Endothelial cell (in vitro differentiated cells): ENCODE results near the gene CPNE9. TPM values are rescaled to one million over a fixed set of nuclear protein-coding genes. Genes with fewer than 3 reads are reported as not detected.

Source experiments
- DNase-seq: peaks from one replicate; pipeline ENCODE4 v3.0.0; 2021; ENCODE audit warnings: low spot score
- H3K27ac Mint-ChIP-seq: one replicate; pipeline ENCODE4 v1.8.0; 2021; ENCODE audit warnings: mixed read lengths, inconsistent platforms; ENCODE audit not compliant: unreplicated experiment
- H3K27me3 Mint-ChIP-seq: one replicate; pipeline ENCODE4 v1.8.0; 2021; ENCODE audit warnings: mild to moderate bottlenecking, moderate library complexity, mixed read lengths, inconsistent platforms; ENCODE audit not compliant: unreplicated experiment
- H3K36me3 Mint-ChIP-seq: one replicate; pipeline ENCODE4 v1.8.0; 2021; ENCODE audit warnings: mild to moderate bottlenecking, low read depth, mixed read lengths, inconsistent platforms; ENCODE audit not compliant: unreplicated experiment
- H3K4me1 Mint-ChIP-seq: one replicate; pipeline ENCODE4 v1.8.0; 2021; ENCODE audit warnings: mild to moderate bottlenecking, mixed read lengths, inconsistent platforms; ENCODE audit not compliant: unreplicated experiment
- H3K4me3 Mint-ChIP-seq: one replicate; pipeline ENCODE4 v1.8.0; 2021; ENCODE audit warnings: mild to moderate bottlenecking, mixed read lengths, inconsistent platforms; ENCODE audit not compliant: unreplicated experiment
- H3K9me3 Mint-ChIP-seq: one replicate; pipeline ENCODE4 v1.8.0; 2021; ENCODE audit warnings: mixed read lengths, inconsistent platforms; ENCODE audit not compliant: unreplicated experiment
- CTCF ChIP-seq: fragments of 200-600 bp; sonication (generic); IDR thresholded peaks from one replicate; pipeline ENCODE4 v1.5.0; 2021; ENCODE audit warnings: antibody characterized with exemption; ENCODE audit not compliant: unreplicated experiment
- total RNA-seq: library from RNA; stranded (reverse); fragmentation: NEBNext Ultra II Directional; extraction: Animal tissue kit (Norgen Biotek cat#: 25700); gene quantifications from one replicate; pipeline ENCODE4 v1.2.1, GENCODE V29; 2021; ENCODE audit not compliant: unreplicated experiment

The CPNE9 gene
- total RNA-seq, 1 donor from 2014 or later, result 0.31 TPM

GRCh38 chr3:9697892-9698291 is 5.7 kb upstream of the CPNE9 start:
- H3K27me3 Mint-ChIP-seq, result peaks cover 8% of the 10 kb centered on the region
- DNase-seq, result no peak

GRCh38 chr3:9698293-9698692 is 5.3 kb upstream of the CPNE9 start:
- TF ChIP-seq CTCF, result no peak
- Mint-ChIP-seq H3K27me3 (peaks cover 10% of the 10 kb centered on the region), H3K27ac (no peak overlapping the region), H3K4me1 (peaks cover 3% of the 10 kb centered on the region), H3K36me3 (peaks cover 37% of the 10 kb centered on the region), H3K4me3 (no peak overlapping the region), H3K9me3 (no peaks in the 10 kb centered on the region)
- DNase-seq, result no peak

More at GRCh38 chr3:9697892-9698291, 5.7 kb upstream of the CPNE9 start:
- Mint-ChIP-seq H3K4me3 (no peak overlapping the region), H3K4me1 (peaks cover under 1% of the 10 kb centered on the region), H3K36me3 (peaks cover 39% of the 10 kb centered on the region), H3K9me3 (no peaks in the 10 kb centered on the region), H3K27ac (no peak overlapping the region)
- no peak for TF ChIP-seq CTCF

GRCh38 chr3:9700536-9700935 is 3.1 kb upstream of the CPNE9 start:
- Mint-ChIP-seq H3K36me3 (peaks cover 26% of the 10 kb centered on the region), H3K27ac (no peak overlapping the region), H3K4me1 (peaks cover 3% of the 10 kb centered on the region), H3K27me3 (peaks cover 10% of the 10 kb centered on the region), H3K4me3 (no peak overlapping the region), H3K9me3 (no peaks in the 10 kb centered on the region)
- TF ChIP-seq CTCF, result no peak
- DNase-seq, result no peak

GRCh38 chr3:9701006-9701405 is 2.6 kb upstream of the CPNE9 start:
- H3K4me1 Mint-ChIP-seq, result peaks cover 3% of the 10 kb centered on the region
- no peak overlapping the region for H3K4me3 Mint-ChIP-seq
- H3K27ac Mint-ChIP-seq, result no peak overlapping the region
- peaks cover 26% of the 10 kb centered on the region for H3K36me3 Mint-ChIP-seq
- peaks cover 10% of the 10 kb centered on the region for H3K27me3 Mint-ChIP-seq
- TF ChIP-seq CTCF, result no peak
- H3K9me3 Mint-ChIP-seq, result no peaks in the 10 kb centered on the region
- no peak for DNase-seq

GRCh38 chr3:9701711-9702110 is 1.9 kb upstream of the CPNE9 start:
- H3K4me1 Mint-ChIP-seq, result peaks cover 3% of the 10 kb centered on the region
- peaks cover 10% of the 10 kb centered on the region for H3K27me3 Mint-ChIP-seq
- no peak overlapping the region for H3K27ac Mint-ChIP-seq
- H3K36me3 Mint-ChIP-seq, result peaks cover 26% of the 10 kb centered on the region
- no peak overlapping the region for H3K4me3 Mint-ChIP-seq
- TF ChIP-seq CTCF, result no peak
- H3K9me3 Mint-ChIP-seq, result no peaks in the 10 kb centered on the region
- DNase-seq, result no peak
